HEK293 (cell line): ENCODE results near the gene DOCK9.

Experiments
- CTCF ChIA-PET: fragments of 350-600 bp; formaldehyde crosslinking; extraction: SDS; loops from one replicate; lab custom pipeline; 2021; ENCODE audit warnings: antibody characterized with exemption; lab: Yijun Ruan, JAX
- POLR2A ChIA-PET: fragments of 300-600 bp; formaldehyde crosslinking; extraction: SDS; loops from one replicate; lab custom pipeline; 2020; ENCODE audit warnings: antibody characterized with exemption, inconsistent platforms; lab: Yijun Ruan, JAX
- H3K27ac ChIP-seq: fragments of 200-500 bp; sonication (Bioruptor generic); 2 replicates; pipeline ENCODE4 v1.5.1; 2014; ENCODE audit warnings: low read depth, low read length, control low read depth, inconsistent platforms; ENCODE audit errors: extremely low read depth
- H3K36me3 ChIP-seq, 2 experiments: fragments of 200-500 bp in 1 of 2; sonication (Bioruptor generic) in 1 of 2; 1 replicate in 1 of 2; 2 replicates in 1 of 2; pipeline ENCODE4 v1.5.1; 2014 to 2017; ENCODE audit warnings: inconsistent platforms in 2 of 2, low read length in 2 of 2; ENCODE audit not compliant: control insufficient read depth in 2 of 2, insufficient read depth in 1 of 2
- H3K4me1 ChIP-seq: fragments of 200-500 bp; sonication (Bioruptor generic); 2 replicates; pipeline ENCODE4 v1.5.1; 2014; ENCODE audit warnings: mild to moderate bottlenecking, low read length, inconsistent platforms; ENCODE audit not compliant: control insufficient read depth, insufficient read depth
- H3K4me3 ChIP-seq: 2 replicates; pipeline ENCODE4 v1.5.1; 2011; ENCODE audit warnings: low read depth, mild to moderate bottlenecking, control low read depth, low read length, moderate library complexity
- H3K9me3 ChIP-seq: fragments of 200-500 bp; sonication (Bioruptor generic); 2 replicates; pipeline ENCODE4 v1.5.1; 2014; ENCODE audit warnings: low read depth, low read length, inconsistent platforms; ENCODE audit not compliant: control insufficient read depth, insufficient read depth
- BCL11B ChIP-seq: fragments of 450-650 bp; formaldehyde crosslinking; IDR thresholded peaks from 2 replicates; pipeline ENCODE4 v1.5.1; 2016; ENCODE audit warnings: low read depth, missing biosample characterization, missing genetic modification characterization
- EGR2 ChIP-seq: fragments of 450-650 bp; formaldehyde crosslinking; IDR thresholded peaks from 2 replicates; pipeline ENCODE4 v1.5.1; 2016; ENCODE audit warnings: low read depth, missing biosample characterization, missing genetic modification characterization
- GLI2 ChIP-seq: fragments of 450-650 bp; formaldehyde crosslinking; IDR thresholded peaks from 2 replicates; pipeline ENCODE4; 2017; ENCODE audit warnings: missing biosample characterization, missing genetic modification characterization, low read depth, borderline replicate concordance
- SP7 ChIP-seq: fragments of 450-650 bp; formaldehyde crosslinking; IDR thresholded peaks from 2 replicates; pipeline ENCODE4 v1.5.1; 2016; ENCODE audit warnings: missing biosample characterization, missing genetic modification characterization
- YY2 ChIP-seq: fragments of 450-650 bp; formaldehyde crosslinking; IDR thresholded peaks from 2 replicates; pipeline ENCODE4 v1.5.1; 2016; ENCODE audit warnings: missing biosample characterization, missing genetic modification characterization
- ZFHX2 ChIP-seq: fragments of 450-650 bp; formaldehyde crosslinking; conservative IDR thresholded peaks from 2 replicates; pipeline ENCODE4 v1.5.1; 2016; ENCODE audit warnings: missing biosample characterization, missing genetic modification characterization
- ZNF112 ChIP-seq: fragments of 450-650 bp; formaldehyde crosslinking; IDR thresholded peaks from 2 replicates; pipeline ENCODE4 v1.5.0; 2017; ENCODE audit warnings: missing biosample characterization, missing genetic modification characterization
- ZNF140 ChIP-seq: fragments of 450-650 bp; formaldehyde crosslinking; IDR thresholded peaks from 2 replicates; pipeline ENCODE4 v1.5.1; 2016; ENCODE audit warnings: missing biosample characterization, missing genetic modification characterization
- ZNF23 ChIP-seq: fragments of 450-650 bp; formaldehyde crosslinking; IDR thresholded peaks from 2 replicates; pipeline ENCODE4 v1.5.1; 2016; ENCODE audit warnings: missing biosample characterization, missing genetic modification characterization, borderline replicate concordance
- ZNF266 ChIP-seq: fragments of 450-650 bp; formaldehyde crosslinking; IDR thresholded peaks from 2 replicates; pipeline ENCODE4 v1.5.1; 2016; ENCODE audit warnings: missing biosample characterization, missing genetic modification characterization, low read depth
- ZNF274 ChIP-seq, 2 experiments: fragments of 200-500 bp in 1 of 2; fragments of 450-650 bp in 1 of 2; sonication (Bioruptor generic) in 1 of 2; formaldehyde crosslinking in 1 of 2; IDR thresholded peaks; 2 replicates each; pipeline versions ENCODE4 v1.5.1 to v1.6.1; 2014 to 2016; ENCODE audit warnings: borderline replicate concordance in 1 of 2, inconsistent platforms in 1 of 2, low read length in 1 of 2, missing biosample characterization in 1 of 2, missing genetic modification characterization in 1 of 2
- ZNF354C ChIP-seq: fragments of 450-650 bp; formaldehyde crosslinking; IDR thresholded peaks from 2 replicates; pipeline ENCODE4 v1.5.1; 2016; ENCODE audit warnings: missing biosample characterization, missing genetic modification characterization, low read depth, borderline replicate concordance
- ZNF404 ChIP-seq: fragments of 450-650 bp; formaldehyde crosslinking; IDR thresholded peaks from 2 replicates; pipeline ENCODE4 v1.5.1; 2017; ENCODE audit warnings: missing biosample characterization, missing genetic modification characterization
- ZNF473 ChIP-seq: fragments of 450-650 bp; formaldehyde crosslinking; IDR thresholded peaks from 2 replicates; pipeline ENCODE4 v1.5.1; 2017; ENCODE audit warnings: missing biosample characterization, missing genetic modification characterization
- ZNF549 ChIP-seq: fragments of 450-650 bp; IDR thresholded peaks from 2 replicates; pipeline ENCODE4 v1.5.1; 2018; ENCODE audit warnings: missing biosample characterization, missing genetic modification characterization, mild to moderate bottlenecking, inconsistent platforms, moderate library complexity
- ZNF626 ChIP-seq: fragments of 450-650 bp; sonication (Bioruptor Pico); formaldehyde crosslinking; IDR thresholded peaks from 2 replicates; pipeline ENCODE4 v1.5.1; 2018; ENCODE audit warnings: missing biosample characterization, missing genetic modification characterization, inconsistent platforms
- ZNF670 ChIP-seq: fragments of 450-650 bp; formaldehyde crosslinking; IDR thresholded peaks from 2 replicates; pipeline ENCODE4 v1.5.1; 2016; ENCODE audit warnings: missing biosample characterization, missing genetic modification characterization, low read depth
- ZNF701 ChIP-seq: fragments of 450-650 bp; formaldehyde crosslinking; IDR thresholded peaks from 2 replicates; pipeline ENCODE4 v1.5.1; 2016; ENCODE audit warnings: missing biosample characterization, missing genetic modification characterization
- ZNF791 ChIP-seq: fragments of 450-650 bp; formaldehyde crosslinking; IDR thresholded peaks from 2 replicates; pipeline ENCODE4 v1.5.1; 2016; ENCODE audit warnings: missing biosample characterization, missing genetic modification characterization
- TF ChIP-seq, protein P1 (sequence below): fragments of 450-650 bp; formaldehyde crosslinking; IDR thresholded peaks from 2 replicates; pipeline ENCODE4 v1.5.1; 2016; ENCODE audit warnings: missing biosample characterization, missing genetic modification characterization, low read depth
- TF ChIP-seq, protein P2 (sequence below): fragments of 450-650 bp; formaldehyde crosslinking; IDR thresholded peaks from 2 replicates; pipeline ENCODE4 v1.5.1; 2016; ENCODE audit warnings: missing biosample characterization, missing genetic modification characterization
- TF ChIP-seq, protein P3 (sequence below): fragments of 450-650 bp; formaldehyde crosslinking; IDR thresholded peaks from 2 replicates; pipeline ENCODE4; 2016; ENCODE audit warnings: missing biosample characterization, missing genetic modification characterization
- TF ChIP-seq, protein P4 (sequence below): fragments of 450-650 bp; formaldehyde crosslinking; IDR thresholded peaks from 2 replicates; pipeline ENCODE4 v1.5.1; 2017; ENCODE audit warnings: missing biosample characterization, missing genetic modification characterization

Gene DOCK9

DNA sequence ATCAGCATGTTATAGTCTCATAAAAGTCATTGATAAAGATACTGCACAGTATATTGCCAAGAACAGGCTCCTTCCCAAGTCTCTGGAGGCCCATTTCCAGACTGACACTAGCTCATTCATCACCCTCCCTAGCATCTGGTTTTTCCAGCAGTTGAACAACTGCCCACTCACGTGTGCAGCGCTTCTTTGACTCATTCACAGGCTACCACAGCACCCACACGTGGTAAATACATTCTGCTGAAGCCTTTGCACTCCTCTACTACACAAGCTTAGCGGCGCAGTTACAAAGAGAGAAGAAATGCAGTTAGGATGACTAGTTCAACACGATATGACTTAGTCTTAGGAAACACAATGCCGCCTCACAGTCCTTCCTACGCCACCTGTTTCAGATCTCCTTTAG, 87.7 kb downstream of the DOCK9 start:
- ChIA-PET CTCF (interaction anchor here (0.6 to 1.0 kb wide), 2 partner anchors 20 to 170 kb away, joined by 3 read pairs; no protein-coding TSS in a partner anchor), POLR2A (no interaction called here)
- peaks cover 0 to 3% of the 10 kb centered on the region in 2 experiments; a peak in 2 of 3 replicates for H3K36me3 ChIP-seq
- no peaks in the 10 kb centered on the region for H3K9me3 ChIP-seq
- H3K4me1 ChIP-seq = no peaks in the 10 kb centered on the region
- peak; percentile 60 for TF ChIP-seq ZFHX2 (tag by site-specific recombination)
- TF ChIP-seq EGR2 (tag by site-specific recombination) = peak; percentile 54; the same call in 1 of the 2 replicates
- no peak for TF ChIP-seq ZNF670 (tag by site-specific recombination)
- no peak overlapping the region for H3K27ac ChIP-seq
- no peak overlapping the region for H3K4me3 ChIP-seq

DNA sequence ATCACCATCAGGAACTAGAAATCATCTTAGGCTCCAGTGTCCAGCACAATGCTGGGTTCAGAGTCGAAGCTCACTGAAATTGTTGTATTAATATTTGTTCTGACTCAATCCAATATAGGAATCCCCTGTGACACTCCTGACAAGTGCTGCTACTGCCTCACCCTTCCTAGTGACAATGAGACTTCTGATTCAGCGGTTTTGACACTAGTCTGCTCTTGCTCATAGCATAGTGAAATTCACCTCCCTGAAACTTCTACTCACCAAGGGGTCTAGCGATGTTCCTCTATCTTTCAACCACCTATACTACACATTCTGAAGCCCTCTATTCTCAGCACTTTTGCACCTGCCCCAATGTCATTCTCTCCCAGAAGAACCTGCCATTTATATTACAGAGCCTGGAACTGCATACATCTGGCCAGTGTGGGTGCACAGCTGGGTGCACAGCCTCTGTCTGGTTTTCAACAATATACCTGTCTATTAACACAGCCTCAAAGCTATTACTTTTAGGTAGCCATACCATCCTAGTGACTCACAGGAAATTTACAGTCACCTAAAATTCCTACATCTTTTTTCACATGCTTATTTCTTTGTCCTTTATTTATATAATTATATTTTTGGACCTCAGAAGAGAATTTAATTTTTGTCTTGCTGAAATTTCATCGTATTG, 88.3 kb downstream of the DOCK9 start:
- H3K27ac ChIP-seq = no peak overlapping the region
- peaks cover 0 to 7% of the 10 kb centered on the region in 2 experiments; a peak in 2 of 3 replicates for H3K36me3 ChIP-seq
- no peaks in the 10 kb centered on the region for H3K4me1 ChIP-seq
- H3K9me3 ChIP-seq = no peaks in the 10 kb centered on the region
- CTCF ChIA-PET = interaction anchor here (0.6 to 0.8 kb wide), 2 partner anchors 171 to 1303 kb away, joined by 3 read pairs; no protein-coding TSS in a partner anchor
- H3K4me3 ChIP-seq = no peak overlapping the region
- TF ChIP-seq ZNF23 (tag by site-specific recombination) (no peak), ZNF112 (no peak), YY2 (tag by site-specific recombination) (no peak), GLI2 (tag by site-specific recombination) (no peak), ZNF354C (tag by site-specific recombination) (no peak), ZNF549 (tag by site-specific recombination) (no peak), ZNF274 (IDR thresholded peaks at IDR 0.05; ENCODE audit: low read length) (no peak), ZNF274 (tag by site-specific recombination; IDR thresholded peaks at IDR 0.05; ENCODE audit: borderline replicate concordance) (no peak), SP7 (tag by site-specific recombination) (no peak), ZNF266 (tag by site-specific recombination) (no peak), ZNF473 (tag by site-specific recombination) (no peak), ZNF701 (tag by site-specific recombination) (no peak), ZNF404 (no peak), ZNF791 (no peak), ZNF626 (tag by site-specific recombination) (no peak)
- TF ChIP-seq, protein P1, sequence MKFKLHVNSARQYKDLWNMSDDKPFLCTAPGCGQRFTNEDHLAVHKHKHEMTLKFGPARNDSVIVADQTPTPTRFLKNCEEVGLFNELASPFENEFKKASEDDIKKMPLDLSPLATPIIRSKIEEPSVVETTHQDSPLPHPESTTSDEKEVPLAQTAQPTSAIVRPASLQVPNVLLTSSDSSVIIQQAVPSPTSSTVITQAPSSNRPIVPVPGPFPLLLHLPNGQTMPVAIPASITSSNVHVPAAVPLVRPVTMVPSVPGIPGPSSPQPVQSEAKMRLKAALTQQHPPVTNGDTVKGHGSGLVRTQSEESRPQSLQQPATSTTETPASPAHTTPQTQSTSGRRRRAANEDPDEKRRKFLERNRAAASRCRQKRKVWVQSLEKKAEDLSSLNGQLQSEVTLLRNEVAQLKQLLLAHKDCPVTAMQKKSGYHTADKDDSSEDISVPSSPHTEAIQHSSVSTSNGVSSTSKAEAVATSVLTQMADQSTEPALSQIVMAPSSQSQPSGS = no peak
- TF ChIP-seq, all 188 proteins: peak for 0
- POLR2A ChIA-PET = no interaction called here

DNA sequence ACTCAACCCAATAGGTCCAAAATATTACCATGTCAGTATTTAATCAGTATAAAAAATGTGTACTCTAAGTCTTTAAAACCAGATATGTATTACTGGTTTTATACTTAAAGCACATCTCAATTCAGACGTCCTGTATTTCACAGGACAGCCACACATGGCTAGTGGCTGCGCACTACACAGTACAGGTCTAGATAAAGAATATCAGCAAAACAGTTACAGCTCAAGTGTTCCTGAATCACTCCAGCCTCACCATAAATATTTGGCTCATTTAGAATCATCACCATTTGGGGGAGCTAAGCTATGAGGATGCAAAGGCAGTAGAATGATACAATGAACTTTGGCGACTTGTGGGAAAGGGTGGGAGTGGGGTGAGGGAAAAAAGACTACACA, 89.0 kb downstream of the DOCK9 start:
- Histone ChIP-seq H3K9me3 (no peaks in the 10 kb centered on the region), H3K27ac (no peak overlapping the region), H3K36me3 (peaks cover 0 to 7% of the 10 kb centered on the region in 2 experiments; a peak in 2 of 3 replicates), H3K4me3 (no peak overlapping the region), H3K4me1 (no peaks in the 10 kb centered on the region)
- CTCF ChIA-PET = interaction anchor here (0.8 kb wide), 1 partner anchor 1303 kb away, joined by 3 read pairs; no protein-coding TSS in a partner anchor
- no peak for TF ChIP-seq ZNF140 (tag by site-specific recombination)
- TF ChIP-seq, protein P2, sequence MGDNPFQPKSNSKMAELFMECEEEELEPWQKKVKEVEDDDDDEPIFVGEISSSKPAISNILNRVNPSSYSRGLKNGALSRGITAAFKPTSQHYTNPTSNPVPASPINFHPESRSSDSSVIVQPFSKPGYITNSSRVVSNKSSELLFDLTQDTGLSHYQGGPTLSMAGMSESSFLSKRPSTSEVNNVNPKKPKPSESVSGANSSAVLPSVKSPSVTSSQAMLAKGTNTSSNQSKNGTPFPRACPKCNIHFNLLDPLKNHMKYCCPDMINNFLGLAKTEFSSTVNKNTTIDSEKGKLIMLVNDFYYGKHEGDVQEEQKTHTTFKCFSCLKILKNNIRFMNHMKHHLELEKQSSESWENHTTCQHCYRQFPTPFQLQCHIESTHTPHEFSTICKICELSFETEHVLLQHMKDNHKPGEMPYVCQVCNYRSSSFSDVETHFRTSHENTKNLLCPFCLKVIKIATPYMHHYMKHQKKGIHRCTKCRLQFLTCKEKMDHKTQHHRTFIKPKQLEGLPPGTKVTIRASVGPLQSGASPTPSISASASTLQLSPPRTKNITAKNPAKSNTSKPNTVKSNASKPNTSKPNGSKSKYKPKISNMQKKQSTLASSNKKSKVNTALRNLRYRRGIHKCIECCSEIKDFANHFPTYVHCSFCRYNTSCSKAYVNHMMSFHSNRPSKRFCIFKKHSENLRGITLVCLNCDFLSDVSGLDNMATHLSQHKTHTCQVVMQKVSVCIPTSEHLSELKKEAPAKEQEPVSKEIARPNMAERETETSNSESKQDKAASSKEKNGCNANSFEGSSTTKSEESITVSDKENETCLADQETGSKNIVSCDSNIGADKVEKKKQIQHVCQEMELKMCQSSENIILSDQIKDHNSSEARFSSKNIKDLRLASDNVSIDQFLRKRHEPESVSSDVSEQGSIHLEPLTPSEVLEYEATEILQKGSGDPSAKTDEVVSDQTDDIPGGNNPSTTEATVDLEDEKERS (tag by site-specific recombination) = no peak
- TF ChIP-seq, protein P3, sequence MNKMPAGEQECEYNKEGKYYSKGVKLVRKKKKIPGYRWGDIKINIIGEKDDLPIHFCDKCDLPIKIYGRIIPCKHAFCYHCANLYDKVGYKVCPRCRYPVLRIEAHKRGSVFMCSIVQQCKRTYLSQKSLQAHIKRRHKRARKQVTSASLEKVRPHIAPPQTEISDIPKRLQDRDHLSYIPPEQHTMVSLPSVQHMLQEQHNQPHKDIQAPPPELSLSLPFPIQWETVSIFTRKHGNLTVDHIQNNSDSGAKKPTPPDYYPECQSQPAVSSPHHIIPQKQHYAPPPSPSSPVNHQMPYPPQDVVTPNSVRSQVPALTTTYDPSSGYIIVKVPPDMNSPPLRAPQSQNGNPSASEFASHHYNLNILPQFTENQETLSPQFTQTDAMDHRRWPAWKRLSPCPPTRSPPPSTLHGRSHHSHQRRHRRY (tag by site-specific recombination) = no peak
- no peak for TF ChIP-seq BCL11B (tag by site-specific recombination)
- TF ChIP-seq, protein P4, sequence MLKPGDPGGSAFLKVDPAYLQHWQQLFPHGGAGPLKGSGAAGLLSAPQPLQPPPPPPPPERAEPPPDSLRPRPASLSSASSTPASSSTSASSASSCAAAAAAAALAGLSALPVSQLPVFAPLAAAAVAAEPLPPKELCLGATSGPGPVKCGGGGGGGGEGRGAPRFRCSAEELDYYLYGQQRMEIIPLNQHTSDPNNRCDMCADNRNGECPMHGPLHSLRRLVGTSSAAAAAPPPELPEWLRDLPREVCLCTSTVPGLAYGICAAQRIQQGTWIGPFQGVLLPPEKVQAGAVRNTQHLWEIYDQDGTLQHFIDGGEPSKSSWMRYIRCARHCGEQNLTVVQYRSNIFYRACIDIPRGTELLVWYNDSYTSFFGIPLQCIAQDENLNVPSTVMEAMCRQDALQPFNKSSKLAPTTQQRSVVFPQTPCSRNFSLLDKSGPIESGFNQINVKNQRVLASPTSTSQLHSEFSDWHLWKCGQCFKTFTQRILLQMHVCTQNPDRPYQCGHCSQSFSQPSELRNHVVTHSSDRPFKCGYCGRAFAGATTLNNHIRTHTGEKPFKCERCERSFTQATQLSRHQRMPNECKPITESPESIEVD = no peak
- POLR2A ChIA-PET = no interaction called here
